AG08395 (cell line): ENCODE results near the gene MYH7B.
A peak's percentile ranks its signal among the peaks of the same experiment; 100 is the strongest.

Experiments
- DNase-seq: peaks from one replicate; pipeline ENCODE4 v3.0.0; 2012; ENCODE audit warnings: mixed read lengths, low spot score

Gene MYH7B

GRCh38 chr20:34945315-34946077 lies 10.2 kb upstream of the MYH7B start:
- DNase-seq, result no peak

GRCh38 chr20:34946661-34947060 lies 9.0 kb upstream of the MYH7B start:
- no peak for DNase-seq

GRCh38 chr20:34947336-34947735 lies 8.3 kb upstream of the MYH7B start:
- DNase-seq, result no peak

GRCh38 chr20:34948030-34948429 lies 7.6 kb upstream of the MYH7B start:
- DNase-seq, result peak; percentile 88

- no peak for DNase-seq
These were observed 6.5 kb upstream of the MYH7B start for GRCh38 chr20:34949120-34949519.

GRCh38 chr20:34951252-34951651 lies 4.4 kb upstream of the MYH7B start:
- no peak for DNase-seq

GRCh38 chr20:34951652-34952051 lies 4.0 kb upstream of the MYH7B start:
- DNase-seq, result no peak

- DNase-seq, result no peak
These were observed 3.0 kb upstream of the MYH7B start for GRCh38 chr20:34952671-34953070.

- no peak for DNase-seq
These were observed 1.7 kb upstream of the MYH7B start for GRCh38 chr20:34953960-34954359.

GRCh38 chr20:34954904-34955230 lies 801 bp upstream of the MYH7B start:
- DNase-seq, result peak; percentile 45

- no peak for DNase-seq
These were observed 382 bp downstream of the MYH7B start for GRCh38 chr20:34956041-34956458.

GRCh38 chr20:34956751-34957472 lies 1.2 kb downstream of the MYH7B start:
- no peak for DNase-seq

- no peak for DNase-seq
These were observed 8.8 kb downstream of the MYH7B start for GRCh38 chr20:34964486-34964885.

- no peak for DNase-seq
These were observed 9.4 kb downstream of the MYH7B start for GRCh38 chr20:34965051-34965450.

GRCh38 chr20:34967421-34967820 lies 11.8 kb downstream of the MYH7B start:
- DNase-seq, result no peak

- no peak for DNase-seq
These were observed 12.5 kb downstream of the MYH7B start for GRCh38 chr20:34968042-34968775.

GRCh38 chr20:34970193-34970840 lies 14.6 kb downstream of the MYH7B start:
- no peak for DNase-seq

GRCh38 chr20:34970846-34971560 lies 15.3 kb downstream of the MYH7B start:
- no peak for DNase-seq

GRCh38 chr20:34971561-34972235 lies 16.0 kb downstream of the MYH7B start:
- no peak for DNase-seq

GRCh38 chr20:34974246-34974645 lies 18.6 kb downstream of the MYH7B start:
- DNase-seq, result no peak

- no peak for DNase-seq
These were observed 20.6 kb downstream of the MYH7B start for GRCh38 chr20:34976286-34976685.
